Endothelial cell of umbilical vein (primary cell): ENCODE data around the gene ARHGDIA. TPM values are rescaled to one million over a fixed set of nuclear protein-coding genes. Genes with fewer than 3 reads are reported as not detected.

Experiments used
- BruUV-seq: library from RNA; stranded (reverse); fragments of 400-500 nt; replicated peaks from 2 replicates; lab custom pipeline; 2021; lab: Mats Ljungman, UMichigan
- CTCF ChIA-PET: fragments of 300-600, 350-600 bp; sonication (Branson Sonifier 250); formaldehyde crosslinking; loops from one replicate; lab custom pipeline; 2021; ENCODE audit warnings: antibody characterized with exemption, inconsistent platforms; lab: Charles Lee
- POLR2A ChIA-PET: fragments of 300-600, 350-600 bp; sonication (Branson Sonifier 250); formaldehyde crosslinking; loops from one replicate; lab custom pipeline; 2021; ENCODE audit warnings: antibody characterized with exemption, inconsistent platforms; lab: Charles Lee
- DNase-seq: peaks from one replicate; pipeline ENCODE4 v3.0.0-alpha.2; 2011; ENCODE audit warnings: low read depth, low spot score
- FAIRE-seq: peaks from 2 replicates; lab custom pipeline; 2011; peaks lifted over from hg19 to GRCh38; lab: Jason Lieb, UNC
- H2AFZ ChIP-seq: 2 replicates; pipeline ENCODE4 v1.6.0; 2012; ENCODE audit warnings: low read depth, low read length, control low read depth, inconsistent platforms
- H3K27ac ChIP-seq: 2 replicates; pipeline ENCODE4 v1.5.1; 2011; ENCODE audit warnings: low read depth, mild to moderate bottlenecking, control low read depth, low read length, moderate library complexity; ENCODE audit not compliant: insufficient read depth
- H3K27me3 ChIP-seq, 2 experiments: 2 replicates each; pipeline versions ENCODE4 v1.6.0 to v1.6.1; 2011; ENCODE audit warnings: low read length in 2 of 2, mixed read lengths in 1 of 2; ENCODE audit not compliant: control insufficient read depth in 2 of 2, insufficient read depth in 2 of 2
- H3K36me3 ChIP-seq, 2 experiments: 2 replicates in 1 of 2; 3 replicates in 1 of 2; pipeline ENCODE4 v1.5.1; 2011; ENCODE audit warnings: low read length in 2 of 2, mild to moderate bottlenecking in 1 of 2, moderate library complexity in 1 of 2; ENCODE audit not compliant: control insufficient read depth in 2 of 2, insufficient read depth in 2 of 2; ENCODE audit errors: extremely low read depth in 1 of 2
- H3K4me1 ChIP-seq: 3 replicates; pipeline ENCODE4 v1.5.1; 2011; ENCODE audit warnings: mild to moderate bottlenecking, low read length; ENCODE audit not compliant: control insufficient read depth, insufficient read depth; ENCODE audit errors: extremely low read depth
- H3K4me2 ChIP-seq: 2 replicates; pipeline ENCODE4 v1.6.1; 2011; ENCODE audit warnings: low read length, control low read depth, mixed read lengths; ENCODE audit not compliant: insufficient read depth
- H3K4me3 ChIP-seq, 3 experiments: fragments of 200-600 bp in 1 of 3; sonication (generic), shearing (Covaris generic) in 1 of 3; replicated peaks in 1 of 3; 2 replicates each; pipeline ENCODE4 v1.5.1; 2011 to 2016; ENCODE audit warnings: control low read depth in 3 of 3, low read length in 3 of 3, mild to moderate bottlenecking in 2 of 3, inconsistent platforms in 1 of 3, low read depth in 1 of 3, moderate library complexity in 1 of 3; ENCODE audit not compliant: insufficient read depth in 1 of 3
- H3K79me2 ChIP-seq: 2 replicates; pipeline ENCODE4 v1.6.0; 2012; ENCODE audit warnings: low read length, inconsistent platforms; ENCODE audit not compliant: control insufficient read depth, insufficient read depth
- H3K9ac ChIP-seq: replicated peaks from 2 replicates; pipeline ENCODE3; 2011; ENCODE audit warnings: low read length, control low read depth; ENCODE audit not compliant: insufficient read depth; ENCODE audit errors: extremely low read depth
- H3K9me1 ChIP-seq: replicated peaks from 3 replicates; pipeline ENCODE4 v1.6.0; 2011; ENCODE audit warnings: mild to moderate bottlenecking, low read length; ENCODE audit not compliant: control insufficient read depth, insufficient read depth; ENCODE audit errors: extremely low read depth
- H3K9me3 ChIP-seq: replicated peaks from 2 replicates; pipeline ENCODE4 v1.5.1; 2012; ENCODE audit warnings: low read length, inconsistent platforms; ENCODE audit not compliant: control insufficient read depth, insufficient read depth
- H4K20me1 ChIP-seq: replicated peaks from 2 replicates; pipeline ENCODE3; 2011; ENCODE audit warnings: mild to moderate bottlenecking, low read length; ENCODE audit not compliant: control insufficient read depth, insufficient read depth; ENCODE audit errors: extremely low read depth
- EZH2 ChIP-seq: IDR thresholded peaks from 2 replicates; pipeline ENCODE4 v1.6.1; 2012; ENCODE audit warnings: borderline replicate concordance, low read depth, mild to moderate bottlenecking, moderate library complexity, low read length, inconsistent platforms; ENCODE audit not compliant: severe bottlenecking
- JUN ChIP-seq: IDR thresholded peaks from 2 replicates; pipeline ENCODE4 v1.6.1; 2011; ENCODE audit warnings: borderline replicate concordance, low read depth; ENCODE audit not compliant: insufficient read length, insufficient read depth
- MAX ChIP-seq: IDR thresholded peaks from 2 replicates; pipeline ENCODE4 v1.6.1; 2011; ENCODE audit not compliant: insufficient read depth, insufficient read length
- POLR2AphosphoS5 ChIP-seq: IDR thresholded peaks from 2 replicates; pipeline ENCODE4 v1.6.1; 2012; ENCODE audit warnings: low read depth, mild to moderate bottlenecking, control low read depth, low read length, moderate library complexity; ENCODE audit not compliant: insufficient read depth
- dilution Hi-C: fragments of 300-500 bp; cut with MboI; formaldehyde crosslinking; loops from one replicate; pipeline ENCODE4 v1.15.0; 2019; ENCODE audit warnings: low sequenced_read_pairs; ENCODE audit not compliant: extremely low pct_ligation_motif_present
- intact Hi-C: fragments of 100-400 bp; cut with micrococcal nuclease; formaldehyde crosslinking; loops from one replicate; pipeline ENCODE4 v1.10.0; 2022
- polyA plus RNA-seq, 4 experiments: library from polyadenylated mRNA; depleted of rRNA in 3 of 4; stranded (reverse) in 3 of 4; unstranded in 1 of 4; fragments of >200 nt; gene quantifications; 2 replicates each; pipeline versions ENCODE4 v1.2.1 to v1.2.3, GENCODE V29; 2011 to 2012; ENCODE audit warnings: missing spikeins in 1 of 4
- total RNA-seq: library from RNA; stranded (reverse); gene quantifications from 2 replicates; pipeline ENCODE4 v1.2.3, GENCODE V29; 2021

The ARHGDIA gene
- total and polyA plus RNA-seq, 2 donors (not counting 3 experiments of a cell fraction or from before 2014, with no cell fraction given): 358 to 645 TPM

- CTCF ChIA-PET: no interaction called here
- Histone ChIP-seq H3K79me2 (peaks cover 22% of the 10 kb centered on the region), H3K9me3 (no peaks in the 10 kb centered on the region), H3K4me2 (no peak overlapping the region), H4K20me1 (no peaks in the 10 kb centered on the region), H3K4me1 (no peaks in the 10 kb centered on the region), H3K36me3 (peaks cover 26 to 66% of the 10 kb centered on the region in 2 experiments), H3K9ac (no peak overlapping the region), H2AFZ (no peak overlapping the region), H3K27ac (no peak overlapping the region), H3K4me3 (no peak overlapping the region), H3K27me3 (no peaks in the 10 kb centered on the region), H3K9me1 (no peaks in the 10 kb centered on the region)
- no TSS peak for BruUV-seq
- DNase-seq (no peak), FAIRE-seq (no peak)
- dilution Hi-C loops: no loop called here
- TF ChIP-seq MAX: no peak
- POLR2A ChIA-PET: no interaction called here
- intact Hi-C loops: no loop called here
Measured at GRCh38 chr17:81849457-81849856, 21.7 kb downstream of the ARHGDIA start.

DNA sequence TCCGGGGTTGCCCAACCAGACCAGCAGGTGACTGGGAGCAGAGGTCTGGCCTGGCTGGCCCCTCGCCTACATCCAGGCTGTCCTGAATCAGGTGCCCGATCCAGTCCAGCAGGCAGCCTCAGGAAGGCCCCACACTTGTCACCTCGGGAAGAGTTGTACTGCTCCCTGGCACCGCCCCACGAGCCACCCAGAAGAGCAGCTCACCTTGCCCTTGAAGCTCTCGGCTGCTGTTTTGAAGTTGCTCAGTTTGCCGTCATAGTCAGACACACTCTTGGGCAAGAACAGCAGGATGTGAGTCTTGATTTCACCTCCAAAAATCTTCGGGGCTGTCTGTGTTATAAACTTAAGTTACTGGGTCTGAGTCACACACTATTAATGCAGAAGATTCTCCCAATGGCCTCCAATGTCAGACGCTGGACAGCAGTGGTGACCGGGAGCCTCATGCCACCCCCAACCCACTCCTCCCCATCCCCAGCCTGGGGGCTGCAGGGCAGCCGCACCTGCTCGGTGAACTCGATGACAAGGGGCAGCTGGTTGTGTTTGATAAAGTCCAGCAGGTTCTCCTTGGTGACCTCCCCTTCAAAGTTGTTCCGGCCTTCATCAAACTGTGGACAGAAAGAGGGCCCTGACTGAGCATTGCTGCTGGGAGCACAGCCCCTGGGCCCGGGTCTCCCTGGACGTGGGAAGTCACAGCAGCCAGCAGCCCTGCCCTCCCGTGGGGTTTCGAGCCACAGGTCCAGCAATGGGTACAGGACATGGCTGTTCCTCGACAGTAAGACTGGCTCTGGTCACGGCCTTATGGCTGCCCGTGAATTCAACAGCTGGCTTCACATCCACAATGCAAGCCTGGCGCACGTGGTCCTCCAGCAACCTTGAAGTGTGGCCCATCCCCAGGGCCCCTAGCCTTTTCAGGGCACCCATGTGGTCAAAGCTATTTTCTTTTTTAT lies 24.1 kb downstream of the ARHGDIA start:
- CTCF ChIA-PET: no interaction called here

More for the DNA sequence above, 24.1 kb downstream of the ARHGDIA start:
- no peak overlapping the region for H3K4me2 ChIP-seq
- H3K9me3 ChIP-seq: no peaks in the 10 kb centered on the region
- peaks cover 3% of the 10 kb centered on the region for H3K79me2 ChIP-seq
- H3K4me1 ChIP-seq: no peaks in the 10 kb centered on the region
- dilution Hi-C loops (no loop called here), intact Hi-C loops (no loop called here)
- FAIRE-seq: no peak
- POLR2A ChIA-PET: interaction anchor here (0.7 kb wide), 1 partner anchor 10 kb away, joined by 8 read pairs; no protein-coding TSS in a partner anchor
- H2AFZ ChIP-seq: no peak overlapping the region
- DNase-seq: no peak
- no peak for TF ChIP-seq JUN
- peak; percentile 16 for TF ChIP-seq POLR2AphosphoS5
- TF ChIP-seq EZH2: no peak
- H3K9ac ChIP-seq: no peak overlapping the region
- peaks cover 29 to 62% of the 10 kb centered on the region in 2 experiments for H3K36me3 ChIP-seq
- no peak overlapping the region for H3K27ac ChIP-seq
- BruUV-seq: no TSS peak
- H4K20me1 ChIP-seq: no peaks in the 10 kb centered on the region
- no peak overlapping the region for H3K4me3 ChIP-seq
- no peaks in the 10 kb centered on the region for H3K27me3 ChIP-seq
- no peaks in the 10 kb centered on the region for H3K9me1 ChIP-seq
